Measurements from ENCODE around the gene ZNF414. TPM values are rescaled to one million over a fixed set of nuclear protein-coding genes. Genes with fewer than 3 reads are reported as not detected.
A peak's percentile ranks its signal among the peaks of the same experiment; 100 is the strongest.

The ZNF414 gene
- total and polyA plus RNA-seq, 2 experiments from 2014 or later = 5.7 to 54.3 TPM

DNA sequence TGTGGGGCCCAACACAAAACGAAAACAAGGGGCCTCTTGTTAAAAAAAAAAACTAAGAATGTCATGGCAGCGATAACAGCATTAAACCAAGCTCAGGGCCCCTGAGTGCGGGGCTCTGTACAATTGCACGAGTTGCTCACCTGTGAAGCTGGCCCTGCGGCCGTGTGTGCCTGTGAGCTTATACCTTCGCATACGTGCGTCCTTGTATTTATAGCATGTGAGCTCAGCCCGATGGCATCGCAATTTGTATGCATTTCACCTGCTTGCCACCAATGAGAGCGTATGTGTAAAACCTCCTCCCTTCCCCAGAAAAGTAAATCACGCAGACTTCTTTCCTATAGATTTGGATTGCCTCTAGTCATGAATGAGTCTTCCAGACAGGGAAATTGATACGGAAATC is 52.1 kb downstream of the ZNF414 start:
- no peak for TF ChIP-seq EZH2phosphoT487 (IDR thresholded peaks at IDR 0.05; ENCODE audit: low read depth, severe bottlenecking, unreplicated experiment)
- TF ChIP-seq, protein P1, sequence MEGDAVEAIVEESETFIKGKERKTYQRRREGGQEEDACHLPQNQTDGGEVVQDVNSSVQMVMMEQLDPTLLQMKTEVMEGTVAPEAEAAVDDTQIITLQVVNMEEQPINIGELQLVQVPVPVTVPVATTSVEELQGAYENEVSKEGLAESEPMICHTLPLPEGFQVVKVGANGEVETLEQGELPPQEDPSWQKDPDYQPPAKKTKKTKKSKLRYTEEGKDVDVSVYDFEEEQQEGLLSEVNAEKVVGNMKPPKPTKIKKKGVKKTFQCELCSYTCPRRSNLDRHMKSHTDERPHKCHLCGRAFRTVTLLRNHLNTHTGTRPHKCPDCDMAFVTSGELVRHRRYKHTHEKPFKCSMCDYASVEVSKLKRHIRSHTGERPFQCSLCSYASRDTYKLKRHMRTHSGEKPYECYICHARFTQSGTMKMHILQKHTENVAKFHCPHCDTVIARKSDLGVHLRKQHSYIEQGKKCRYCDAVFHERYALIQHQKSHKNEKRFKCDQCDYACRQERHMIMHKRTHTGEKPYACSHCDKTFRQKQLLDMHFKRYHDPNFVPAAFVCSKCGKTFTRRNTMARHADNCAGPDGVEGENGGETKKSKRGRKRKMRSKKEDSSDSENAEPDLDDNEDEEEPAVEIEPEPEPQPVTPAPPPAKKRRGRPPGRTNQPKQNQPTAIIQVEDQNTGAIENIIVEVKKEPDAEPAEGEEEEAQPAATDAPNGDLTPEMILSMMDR (IDR thresholded peaks at IDR 0.05; ENCODE audit: poor library complexity) = no peak
- no peak for TF ChIP-seq EZH2 (IDR thresholded peaks at IDR 0.05; ENCODE audit: borderline replicate concordance)
- Histone ChIP-seq H4K20me1 (ENCODE audit: insufficient read depth, poor library complexity, severe bottlenecking) (peaks cover 96% of the 10 kb centered on the region), H3K9me2 (replicated peaks; ENCODE audit: insufficient read depth) (no peaks in the 10 kb centered on the region), H3K27ac (no peak overlapping the region), H3K4me2 (no peak overlapping the region), H3K4me3 (no peak overlapping the region), H3K4me1 (ENCODE audit: insufficient read depth) (peaks cover 47% of the 10 kb centered on the region), H3K36me3 (replicated peaks; ENCODE audit: insufficient read depth, low read depth) (peaks cover 7% of the 10 kb centered on the region), H3K9me3 (ENCODE audit: low read depth) (no peaks in the 10 kb centered on the region), H2AFZ (no peak overlapping the region), H3K79me2 (peaks cover 100% of the 10 kb centered on the region), H3K27me3 (no peaks in the 10 kb centered on the region)
- 89% methylated on average over 14 of the region's 14 CpGs for WGBS (ENCODE audit: low lambda C conversion rate, missing lambda C conversion rate)
- DNase-seq (ENCODE audit: low spot score) = no peak

- Histone ChIP-seq H3K79me2 (peaks cover 100% of the 10 kb centered on the region), H3K4me2 (peak overlapping the region; percentile 24), H3K4me1 (ENCODE audit: insufficient read depth) (peaks cover 49% of the 10 kb centered on the region), H4K20me1 (ENCODE audit: insufficient read depth, poor library complexity, severe bottlenecking) (peaks cover 99% of the 10 kb centered on the region), H3K4me3 (no peak overlapping the region), H3K9me2 (replicated peaks; ENCODE audit: insufficient read depth) (no peaks in the 10 kb centered on the region), H3K27me3 (no peaks in the 10 kb centered on the region), H2AFZ (no peak overlapping the region), H3K9me3 (ENCODE audit: low read depth) (no peaks in the 10 kb centered on the region), H3K27ac (no peak overlapping the region), H3K36me3 (replicated peaks; ENCODE audit: insufficient read depth, low read depth) (peaks cover 6% of the 10 kb centered on the region)
- WGBS (ENCODE audit: low lambda C conversion rate, missing lambda C conversion rate) = 95% methylated on average over 4 of the region's 4 CpGs
- TF ChIP-seq EZH2 (IDR thresholded peaks at IDR 0.05; ENCODE audit: borderline replicate concordance) = no peak
- no peak for TF ChIP-seq EZH2phosphoT487 (IDR thresholded peaks at IDR 0.05; ENCODE audit: low read depth, severe bottlenecking, unreplicated experiment)
- no peak for DNase-seq (ENCODE audit: low spot score)
Measured at GRCh38 chr19:8461376-8461775, 52.6 kb downstream of the ZNF414 start.

DNA sequence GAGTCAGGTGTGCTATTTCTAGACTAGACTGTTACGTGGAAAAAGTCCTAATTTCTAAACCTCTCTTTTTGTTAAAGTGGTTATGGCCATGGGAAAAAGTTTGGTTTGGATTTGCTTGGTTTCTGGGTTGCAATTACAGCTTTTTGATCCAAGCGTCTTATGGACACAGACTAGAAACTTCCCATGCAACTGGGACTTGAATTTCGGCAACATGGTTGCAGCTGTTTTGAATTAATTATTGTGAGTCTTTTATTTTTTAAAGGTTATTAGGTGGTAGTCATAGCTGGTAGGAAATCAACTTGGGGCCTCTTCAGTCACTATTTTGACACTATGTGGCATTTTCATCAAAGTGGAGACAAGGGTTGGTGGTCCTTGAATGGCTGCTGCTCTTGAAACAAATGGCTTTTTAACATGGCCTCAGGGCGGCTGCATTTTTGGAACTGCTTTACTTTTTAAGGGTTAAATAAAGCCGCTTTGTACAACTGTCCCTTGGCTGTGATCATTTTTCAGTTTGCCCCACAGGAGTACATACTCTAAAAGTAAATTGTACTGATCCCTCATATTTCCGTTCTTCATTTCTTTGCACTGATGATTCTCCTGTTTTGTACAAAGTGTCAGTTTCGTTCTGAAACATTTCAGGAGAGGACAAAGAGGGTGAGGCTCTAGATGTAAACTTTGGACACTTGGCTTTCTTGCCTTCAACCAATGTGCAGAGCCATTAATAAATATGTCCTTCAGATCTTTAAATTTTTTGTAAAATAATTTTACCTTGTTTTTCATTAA is 53.3 kb downstream of the ZNF414 start:
- Histone ChIP-seq H3K4me2 (peak overlapping the region; percentile 47), H3K79me2 (peaks cover 100% of the 10 kb centered on the region), H4K20me1 (ENCODE audit: insufficient read depth, poor library complexity, severe bottlenecking) (peaks cover 100% of the 10 kb centered on the region), H3K9me2 (replicated peaks; ENCODE audit: insufficient read depth) (no peaks in the 10 kb centered on the region), H3K27ac (peak overlapping the region; percentile 47), H3K9me3 (ENCODE audit: low read depth) (no peaks in the 10 kb centered on the region), H3K27me3 (no peaks in the 10 kb centered on the region), H2AFZ (no peak overlapping the region), H3K4me3 (no peak overlapping the region), H3K36me3 (replicated peaks; ENCODE audit: insufficient read depth, low read depth) (peaks cover 6% of the 10 kb centered on the region), H3K4me1 (ENCODE audit: insufficient read depth) (peaks cover 49% of the 10 kb centered on the region)
- no peak for TF ChIP-seq EZH2 (IDR thresholded peaks at IDR 0.05; ENCODE audit: borderline replicate concordance)
- TF ChIP-seq EZH2phosphoT487 (IDR thresholded peaks at IDR 0.05; ENCODE audit: low read depth, severe bottlenecking, unreplicated experiment) = no peak
- TF ChIP-seq, protein P1 (IDR thresholded peaks at IDR 0.05; ENCODE audit: poor library complexity) = no peak
- WGBS (ENCODE audit: low lambda C conversion rate, missing lambda C conversion rate) = 74% methylated on average over 7 of the region's 7 CpGs
- no peak for DNase-seq (ENCODE audit: low spot score)

Other genes starting within 250 kb of the ZNF414 start
- gene CD320, start 205.8 kb downstream of the ZNF414 start, total RNA-seq = 44.5 and 53.8 TPM in 2 replicates
- 77.5 and 91.4 TPM in 2 replicates for gene CD320, start 205.8 kb downstream of the ZNF414 start, polyA plus RNA-seq
- 34.4 and 44.9 TPM in 2 replicates for gene NDUFA7, start 192.8 kb downstream of the ZNF414 start, total RNA-seq
- gene NDUFA7, start 192.8 kb downstream of the ZNF414 start, polyA plus RNA-seq = 115 and 124 TPM in 2 replicates
- gene RPS28, start 192.7 kb downstream of the ZNF414 start, total RNA-seq = 293 and 312 TPM in 2 replicates
- gene RPS28, start 192.7 kb downstream of the ZNF414 start, polyA plus RNA-seq = 683 and 693 TPM in 2 replicates
- gene KANK3, start 170.9 kb downstream of the ZNF414 start, total RNA-seq = 0.56 and 3.2 TPM in 2 replicates
- 1.2 TPM in 1 of 2 replicates, not detected in the other for gene KANK3, start 170.9 kb downstream of the ZNF414 start, polyA plus RNA-seq
- 12.0 and 14.7 TPM in 2 replicates for gene ANGPTL4, start 150.0 kb downstream of the ZNF414 start, total RNA-seq
- 23.4 and 26.3 TPM in 2 replicates for gene ANGPTL4, start 150.0 kb downstream of the ZNF414 start, polyA plus RNA-seq
- gene RAB11B, start 123.8 kb downstream of the ZNF414 start, total RNA-seq = 30.9 and 47.1 TPM in 2 replicates
- 174 and 216 TPM in 2 replicates for gene RAB11B, start 123.8 kb downstream of the ZNF414 start, polyA plus RNA-seq
- gene MARCHF2, start 100.9 kb downstream of the ZNF414 start, total RNA-seq = 39.0 and 73.5 TPM in 2 replicates
- 32.9 and 38.5 TPM in 2 replicates for gene MARCHF2, start 100.9 kb downstream of the ZNF414 start, polyA plus RNA-seq
- gene HNRNPM, start 69.2 kb downstream of the ZNF414 start, total RNA-seq = 64.7 and 69.3 TPM in 2 replicates
- gene HNRNPM, start 69.2 kb downstream of the ZNF414 start, polyA plus RNA-seq = 159 and 161 TPM in 2 replicates
- gene PRAM1, start 11.5 kb downstream of the ZNF414 start, total RNA-seq = 0.44 and 0.73 TPM in 2 replicates
- gene PRAM1, start 11.5 kb downstream of the ZNF414 start, polyA plus RNA-seq = 0.48 and 0.91 TPM in 2 replicates
- 0.13 and 0.92 TPM in 2 replicates for gene MYO1F, start 63.3 kb upstream of the ZNF414 start, total RNA-seq
- gene MYO1F, start 63.3 kb upstream of the ZNF414 start, polyA plus RNA-seq = 1.0 and 3.1 TPM in 2 replicates
- gene ADAMTS10, start 96.5 kb upstream of the ZNF414 start, total RNA-seq = 22.1 and 31.9 TPM in 2 replicates
- gene ADAMTS10, start 96.5 kb upstream of the ZNF414 start, polyA plus RNA-seq = 15.8 and 28.5 TPM in 2 replicates
- not detected in 2 replicates for gene NFILZ, start 116.5 kb upstream of the ZNF414 start, total RNA-seq
- not detected in 2 replicates for gene NFILZ, start 116.5 kb upstream of the ZNF414 start, polyA plus RNA-seq
- not detected in 2 replicates for gene ACTL9, start 184.6 kb upstream of the ZNF414 start, total RNA-seq
- gene ACTL9, start 184.6 kb upstream of the ZNF414 start, polyA plus RNA-seq = not detected in 2 replicates
- gene OR2Z1, start 207.5 kb upstream of the ZNF414 start, total RNA-seq = not detected in 2 replicates
- not detected in 2 replicates for gene OR2Z1, start 207.5 kb upstream of the ZNF414 start, polyA plus RNA-seq

Data from hepatocyte (in vitro differentiated cells).